ENCODE measurements around the gene CAMK2D.

GRCh38 chr4:113555868-113556267 lies 205.7 kb downstream of the CAMK2D start:
- TF ChIP-seq POLR2AphosphoS5 (IDR thresholded peaks at IDR 0.05; ENCODE audit: borderline replicate concordance, low read depth, low read length) (no peak), EZH2 (IDR thresholded peaks at IDR 0.05) (no peak)
